Lower leg skin (tissue), 4 donors: ENCODE data around the gene CLTA. TPM values are rescaled to one million over a fixed set of nuclear protein-coding genes. Genes with fewer than 3 reads are reported as not detected.

Experiments
- DNase-seq, 2 donors: peaks; one replicate each; pipeline ENCODE4 v3.0.0-alpha.2; 2019; ENCODE audit warnings: low spot score in 2 of 2
- H3K4me3 ChIP-seq: fragments of 200-600 bp; sonication (generic); 2 replicates; pipeline ENCODE4 v1.5.1; 2017; ENCODE audit warnings: mild to moderate bottlenecking, low read depth; ENCODE audit not compliant: poor library complexity, severe bottlenecking
- POLR2A ChIP-seq, 2 donors: fragments of 450-650 bp; IDR thresholded peaks; one replicate each; pipeline ENCODE4 v1.6.1; 2016 to 2017; ENCODE audit warnings: antibody characterized with exemption in 2 of 2, mild to moderate bottlenecking in 1 of 2, moderate library complexity in 1 of 2
- WGBS, 2 donors: methylation state at CpG; one replicate each; pipeline ENCODE4 v1.1.5; 2018; 5-methylcytosine and 5-hydroxymethylcytosine counted together
- intact Hi-C: fragments of 100-400 bp; cut with DNase I; formaldehyde crosslinking; loops from one replicate; pipeline ENCODE4 v1.15.0; 2023; ENCODE audit warnings: low total_unique reads
- total RNA-seq, 4 donors: library from RNA; depleted of rRNA; stranded (reverse); fragments of >200 nt; gene quantifications; one replicate each; pipeline ENCODE4 v1.1.0, GENCODE V29; 2016
- TF ChIP-seq, protein P1 (sequence below), 3 donors: fragments of 450-650 bp; IDR thresholded peaks; one replicate each; pipeline ENCODE4 v1.5.1; 2016; ENCODE audit warnings: antibody characterized with exemption in 3 of 3, mild to moderate bottlenecking in 3 of 3, moderate library complexity in 2 of 3

Gene CLTA
- total RNA-seq, 4 donors from 2014 or later = 162 to 240 (median 213) TPM

DNA sequence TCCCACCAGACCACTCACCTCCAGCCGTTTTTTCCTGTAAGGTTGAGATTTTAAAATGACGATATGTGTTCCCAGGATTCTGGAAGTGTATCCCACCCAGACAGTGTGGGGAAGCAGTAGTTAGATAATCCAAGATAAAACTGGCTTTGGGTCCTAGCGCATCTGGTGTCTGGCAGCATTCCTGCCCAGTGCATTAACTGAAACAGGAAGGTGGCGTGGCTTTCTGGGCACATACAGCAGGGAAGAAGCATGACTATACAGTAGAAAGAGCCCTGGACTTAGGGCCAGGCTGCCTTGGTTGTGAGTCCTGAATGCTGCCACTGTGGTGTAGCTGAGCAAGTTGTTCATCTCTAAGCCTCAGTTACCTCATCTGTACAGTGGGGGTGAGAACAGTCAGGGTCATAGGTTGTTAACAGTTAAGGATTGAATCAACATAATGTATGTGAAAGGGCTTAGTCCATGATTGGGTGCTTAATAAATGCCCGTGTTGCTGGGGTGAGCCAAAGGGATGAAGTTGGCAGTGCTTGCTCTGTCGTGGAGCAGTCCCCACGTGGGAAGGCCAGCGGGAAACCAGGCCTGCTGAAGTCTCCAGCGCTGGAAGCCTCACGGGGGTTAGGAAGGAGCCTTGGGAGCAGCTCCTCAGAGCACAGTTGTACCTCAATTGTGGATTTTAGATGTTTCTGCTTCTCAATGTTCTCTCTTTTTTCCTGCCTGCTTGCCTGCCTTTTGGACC lies 18.0 kb downstream of the CLTA start:
- intact Hi-C loops = no loop called here
- no peak overlapping the region for H3K4me3 ChIP-seq
- DNase-seq = no peak
- TF ChIP-seq POLR2A (IDR thresholded peaks at IDR 0.05) = no peak
- TF ChIP-seq, protein P1, sequence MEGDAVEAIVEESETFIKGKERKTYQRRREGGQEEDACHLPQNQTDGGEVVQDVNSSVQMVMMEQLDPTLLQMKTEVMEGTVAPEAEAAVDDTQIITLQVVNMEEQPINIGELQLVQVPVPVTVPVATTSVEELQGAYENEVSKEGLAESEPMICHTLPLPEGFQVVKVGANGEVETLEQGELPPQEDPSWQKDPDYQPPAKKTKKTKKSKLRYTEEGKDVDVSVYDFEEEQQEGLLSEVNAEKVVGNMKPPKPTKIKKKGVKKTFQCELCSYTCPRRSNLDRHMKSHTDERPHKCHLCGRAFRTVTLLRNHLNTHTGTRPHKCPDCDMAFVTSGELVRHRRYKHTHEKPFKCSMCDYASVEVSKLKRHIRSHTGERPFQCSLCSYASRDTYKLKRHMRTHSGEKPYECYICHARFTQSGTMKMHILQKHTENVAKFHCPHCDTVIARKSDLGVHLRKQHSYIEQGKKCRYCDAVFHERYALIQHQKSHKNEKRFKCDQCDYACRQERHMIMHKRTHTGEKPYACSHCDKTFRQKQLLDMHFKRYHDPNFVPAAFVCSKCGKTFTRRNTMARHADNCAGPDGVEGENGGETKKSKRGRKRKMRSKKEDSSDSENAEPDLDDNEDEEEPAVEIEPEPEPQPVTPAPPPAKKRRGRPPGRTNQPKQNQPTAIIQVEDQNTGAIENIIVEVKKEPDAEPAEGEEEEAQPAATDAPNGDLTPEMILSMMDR (IDR thresholded peaks at IDR 0.05) = no peak
- 65 to 72% methylated on average over 10 of the region's 10 CpGs for WGBS, 2 donors

- intact Hi-C loops = no loop called here
- 81 to 87% methylated on average over 8 of the region's 8 CpGs for WGBS, 2 donors
- H3K4me3 ChIP-seq = no peak overlapping the region
- DNase-seq = no peak
- no peak for TF ChIP-seq POLR2A (IDR thresholded peaks at IDR 0.05)
- TF ChIP-seq, protein P1 (IDR thresholded peaks at IDR 0.05) = no peak
Observed at GRCh38 chr9:36210722-36211121, 20.0 kb downstream of the CLTA start.

GRCh38 chr9:36211510-36211909 lies 20.8 kb downstream of the CLTA start:
- intact Hi-C loops = no loop called here
- TF ChIP-seq, protein P1 (IDR thresholded peaks at IDR 0.05) = no peak
- no peak for TF ChIP-seq POLR2A (IDR thresholded peaks at IDR 0.05)
- WGBS, 2 donors = 74 to 81% methylated on average over 7 of the region's 7 CpGs
- H3K4me3 ChIP-seq = no peak overlapping the region
- DNase-seq = no peak

DNA sequence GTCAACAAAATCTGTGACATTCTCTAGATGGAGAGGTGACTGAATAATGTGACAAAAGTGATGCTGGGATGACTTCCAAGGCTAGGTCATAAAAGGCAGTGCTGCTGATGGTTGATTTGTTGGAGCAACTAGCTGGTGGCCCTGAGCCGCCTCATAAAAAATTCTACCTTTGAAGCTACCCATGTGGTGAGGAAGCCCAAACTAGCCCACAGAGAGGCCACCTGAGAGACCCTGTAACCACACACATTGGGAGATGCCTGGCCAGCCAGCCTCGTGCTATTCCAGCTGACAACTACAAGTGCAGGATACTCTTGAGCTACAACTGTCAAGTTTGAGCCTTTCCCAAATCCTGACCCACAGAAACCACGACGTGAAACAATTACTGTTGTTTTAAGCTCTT lies 22.7 kb downstream of the CLTA start:
- intact Hi-C loops = no loop called here
- TF ChIP-seq, protein P1 (IDR thresholded peaks at IDR 0.05) = no peak
- no peak for TF ChIP-seq POLR2A (IDR thresholded peaks at IDR 0.05)
- H3K4me3 ChIP-seq = no peak overlapping the region
- WGBS, 2 donors = 82 to 87% methylated on average over 4 of the region's 4 CpGs
- DNase-seq = no peak

DNA sequence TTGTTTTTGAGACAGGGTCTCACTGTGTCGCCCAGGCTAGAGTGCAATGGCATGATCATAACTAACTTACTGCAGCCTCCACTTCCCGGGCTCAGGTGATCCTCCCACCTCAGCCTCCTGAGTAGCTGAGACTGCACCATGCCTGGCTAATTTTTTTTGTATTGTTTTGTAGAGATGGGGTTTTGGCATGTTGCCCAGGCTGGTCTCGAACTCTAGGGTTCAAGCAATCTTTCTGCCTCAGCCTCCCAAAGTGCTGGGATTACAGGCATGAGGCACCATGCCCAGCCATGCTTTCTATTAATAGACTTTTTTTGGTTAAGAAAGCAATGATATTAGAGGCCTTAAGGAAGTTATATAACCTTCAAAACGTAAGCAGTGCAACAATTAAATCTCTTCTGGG lies 23.3 kb downstream of the CLTA start:
- no peak overlapping the region for H3K4me3 ChIP-seq
- intact Hi-C loops = no loop called here
- 67 to 73% methylated on average over 4 of the region's 4 CpGs for whole genome bisulfite sequencing, 2 donors
- no peak for DNase-seq
- TF ChIP-seq, protein P1 (IDR thresholded peaks at IDR 0.05) = no peak
- no peak for TF ChIP-seq POLR2A (IDR thresholded peaks at IDR 0.05)

DNA sequence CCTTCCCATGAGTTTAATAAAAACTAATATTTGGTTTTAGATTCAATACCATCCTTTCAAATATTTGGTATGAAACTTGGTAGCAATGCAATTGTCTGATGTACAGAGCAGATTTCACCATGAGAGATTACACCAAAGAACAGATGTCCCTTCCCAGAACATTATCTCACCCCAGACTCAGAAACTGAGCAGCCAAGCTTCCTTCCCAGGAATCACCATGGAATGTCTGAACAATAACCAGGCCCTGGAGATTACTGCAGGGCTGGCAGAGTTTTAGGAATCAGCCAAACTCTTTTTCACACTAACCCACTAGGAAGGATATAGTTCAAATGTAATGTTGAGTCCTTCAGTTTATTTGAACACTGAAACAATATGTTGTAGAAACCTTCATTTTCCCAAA lies 23.9 kb downstream of the CLTA start:
- TF ChIP-seq, protein P1 (IDR thresholded peaks at IDR 0.05) = no peak
- no peak for TF ChIP-seq POLR2A (IDR thresholded peaks at IDR 0.05)
- H3K4me3 ChIP-seq = no peak overlapping the region
- intact Hi-C loops = no loop called here
- DNase-seq = no peak
